HUDEP-2 (cell line): Measurements from ENCODE around the gene TBC1D16.
"Not testable (repeated sequence)": the region's sequence is repeated elsewhere in the genome, so short reads cannot be mapped to it uniquely, and the experiment has no call there.

Source experiments
- DNase-seq, 76 experiments: peaks; one replicate each; lab custom pipeline; 2025; ENCODE audit not compliant: unreplicated experiment in 76 of 76; lab: John Stamatoyannopoulos, UW

The TBC1D16 gene

DNA sequence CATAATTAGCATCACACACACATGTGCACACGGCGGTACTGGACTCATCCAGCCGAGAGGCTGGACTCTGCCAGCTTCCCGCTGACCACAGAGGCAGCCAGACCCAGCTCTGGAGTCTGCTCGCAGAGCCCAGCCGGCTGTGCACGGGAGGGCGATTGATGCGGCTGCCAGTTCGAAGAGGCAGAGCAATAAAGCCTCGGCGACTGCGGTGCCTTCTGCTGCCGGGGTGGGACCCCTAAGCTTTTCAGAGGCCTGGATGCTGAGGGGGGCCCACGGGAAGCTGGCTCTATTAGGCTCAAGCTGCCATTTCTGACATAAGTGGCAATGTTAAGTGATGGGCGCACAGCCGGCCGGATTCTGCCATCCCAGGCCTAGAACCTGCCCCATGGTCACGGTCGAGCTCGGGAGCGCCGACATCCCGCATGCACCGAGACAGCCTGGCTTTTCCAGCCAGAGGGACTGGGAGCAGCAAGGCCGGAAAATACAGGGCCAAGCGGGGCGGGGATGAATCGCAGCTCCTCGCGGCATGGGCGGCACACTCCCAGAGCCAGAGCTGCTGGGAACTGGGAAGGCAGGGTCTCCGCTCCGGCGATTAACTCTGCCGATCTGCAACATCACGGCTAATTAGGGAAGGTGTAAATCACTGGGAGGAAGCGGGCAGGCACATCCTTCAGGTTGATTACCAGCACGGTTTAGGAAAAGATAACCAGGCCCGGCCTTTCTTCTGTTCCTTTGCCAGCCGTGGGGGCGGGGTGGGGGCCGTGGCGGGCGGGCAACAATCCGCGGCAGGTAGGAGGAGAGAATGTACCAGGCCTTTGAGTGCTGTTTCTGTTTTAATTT, 57.7 kb downstream of the TBC1D16 start:
- no peak for DNase-seq

DNA sequence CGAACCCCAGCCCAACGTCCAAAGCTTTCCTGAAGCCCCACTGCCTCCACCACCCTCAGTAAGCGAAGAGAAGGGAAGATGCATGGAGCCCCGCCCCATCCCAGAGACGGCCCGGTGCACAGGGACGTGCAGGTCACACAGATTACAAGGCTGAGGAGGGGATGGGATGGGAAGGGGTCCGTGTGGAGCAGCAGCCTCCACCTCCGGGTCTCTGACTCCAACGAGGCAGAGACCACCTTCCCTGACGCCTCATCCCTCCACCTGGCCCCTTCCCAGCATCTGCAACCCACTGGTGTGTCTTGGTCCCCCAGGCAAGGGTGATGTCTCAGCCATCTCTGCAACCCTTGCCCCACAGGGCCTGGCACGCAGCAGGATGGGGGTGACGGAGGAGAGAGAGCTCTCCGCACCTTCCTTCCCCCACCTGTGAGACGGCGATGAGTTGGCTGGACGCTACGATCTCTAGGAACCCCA, 58.5 kb downstream of the TBC1D16 start:
- no peak for DNase-seq

DNA sequence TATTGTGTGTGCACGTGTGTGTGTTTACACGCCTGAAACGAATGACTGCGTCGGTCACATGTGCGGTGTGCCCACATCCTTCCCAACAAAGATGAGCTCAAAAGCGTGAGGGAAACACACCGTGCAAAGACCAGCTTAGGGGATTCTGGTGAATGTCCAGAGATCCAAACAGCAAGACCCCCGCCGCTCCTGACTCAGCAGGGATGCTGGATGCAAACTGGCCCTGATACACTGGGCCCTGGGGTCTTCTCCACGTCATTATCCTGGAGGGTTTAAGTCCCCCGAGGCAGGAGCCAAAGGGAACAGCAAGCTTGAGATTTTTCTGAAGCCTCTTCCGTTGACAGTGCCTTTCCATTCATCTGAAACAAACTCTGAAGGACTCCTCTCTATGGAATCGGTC, 59.2 kb downstream of the TBC1D16 start:
- DNase-seq = no peak

GRCh38 chr17:79975498-79976134, 60.1 kb downstream of the TBC1D16 start:
- DNase-seq = no peak

- DNase-seq = peak in 24 of 76 experiments; percentile 6 to 53 (median 20)
These were observed 60.8 kb downstream of the TBC1D16 start for GRCh38 chr17:79974566-79975497.

GRCh38 chr17:79971651-79972050, 64.0 kb downstream of the TBC1D16 start:
- DNase-seq = no peak

GRCh38 chr17:79970576-79971068, 65.0 kb downstream of the TBC1D16 start:
- peak in 70 of 76 experiments; percentile 14 to 86 (median 60) for DNase-seq

DNA sequence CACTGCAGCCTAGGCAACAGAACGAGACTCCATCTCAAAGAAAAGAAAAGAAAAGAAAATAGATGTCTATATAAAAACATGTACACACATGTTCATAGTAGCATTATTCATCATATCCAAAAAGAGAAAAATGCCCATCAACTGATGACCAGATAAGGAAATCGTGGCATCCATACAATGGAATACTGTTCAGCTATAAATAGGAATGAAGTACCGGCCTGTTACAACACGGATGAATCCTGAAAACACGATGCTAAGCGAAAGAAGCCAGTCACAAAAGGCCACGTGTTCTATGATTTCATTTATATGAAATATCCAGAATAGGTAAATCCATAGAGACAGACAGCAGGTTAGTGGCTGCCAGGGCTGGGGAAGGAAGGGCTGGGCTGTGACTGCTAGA, 65.8 kb downstream of the TBC1D16 start:
- DNase-seq = no peak

GRCh38 chr17:79968116-79968515, 67.6 kb downstream of the TBC1D16 start:
- DNase-seq = no peak

- DNase-seq = no peak
These were observed 69.0 kb downstream of the TBC1D16 start for GRCh38 chr17:79966681-79967080.

- DNase-seq = no peak
These were observed 69.9 kb downstream of the TBC1D16 start for GRCh38 chr17:79965806-79966205.

DNA sequence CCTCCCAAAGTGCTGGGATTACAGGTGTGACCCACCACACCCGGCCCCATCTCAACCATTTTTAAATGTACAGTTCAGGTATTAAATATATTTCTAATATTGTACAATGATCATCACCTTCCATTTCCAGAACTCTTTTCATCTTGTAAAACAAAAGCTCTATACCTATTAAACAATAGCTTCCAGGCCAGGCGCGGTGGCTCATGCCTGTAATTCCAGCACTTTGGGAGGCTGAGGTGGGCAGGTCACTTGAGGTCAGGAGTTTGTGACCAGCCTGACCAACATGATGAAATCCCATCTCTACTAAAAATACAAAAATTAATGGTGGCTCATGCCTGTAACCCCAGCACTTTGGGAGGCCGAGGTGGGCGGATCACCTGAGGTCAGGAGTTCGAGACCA, 73.2 kb downstream of the TBC1D16 start:
- not testable (repeated sequence) for DNase-seq

DNA sequence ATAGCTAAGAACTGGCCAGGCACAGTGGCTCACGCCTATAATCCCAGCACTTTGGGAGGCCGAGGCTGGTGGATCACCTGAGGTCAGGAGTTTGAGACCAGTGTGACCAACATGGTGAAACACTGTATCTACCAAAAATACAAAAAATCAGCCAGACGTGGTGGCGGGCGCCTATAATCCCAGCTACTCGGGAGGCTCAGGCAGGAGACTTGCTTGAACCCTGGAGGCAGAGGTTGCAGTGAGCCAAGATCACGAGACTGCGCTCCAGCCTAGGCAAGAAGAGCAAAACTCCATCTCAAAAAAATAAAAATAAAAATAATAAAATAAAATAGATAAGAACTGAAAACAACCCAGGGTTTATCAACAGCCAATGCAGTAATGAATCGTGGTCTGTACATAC, 74.1 kb downstream of the TBC1D16 start:
- DNase-seq = not testable (repeated sequence)

DNA sequence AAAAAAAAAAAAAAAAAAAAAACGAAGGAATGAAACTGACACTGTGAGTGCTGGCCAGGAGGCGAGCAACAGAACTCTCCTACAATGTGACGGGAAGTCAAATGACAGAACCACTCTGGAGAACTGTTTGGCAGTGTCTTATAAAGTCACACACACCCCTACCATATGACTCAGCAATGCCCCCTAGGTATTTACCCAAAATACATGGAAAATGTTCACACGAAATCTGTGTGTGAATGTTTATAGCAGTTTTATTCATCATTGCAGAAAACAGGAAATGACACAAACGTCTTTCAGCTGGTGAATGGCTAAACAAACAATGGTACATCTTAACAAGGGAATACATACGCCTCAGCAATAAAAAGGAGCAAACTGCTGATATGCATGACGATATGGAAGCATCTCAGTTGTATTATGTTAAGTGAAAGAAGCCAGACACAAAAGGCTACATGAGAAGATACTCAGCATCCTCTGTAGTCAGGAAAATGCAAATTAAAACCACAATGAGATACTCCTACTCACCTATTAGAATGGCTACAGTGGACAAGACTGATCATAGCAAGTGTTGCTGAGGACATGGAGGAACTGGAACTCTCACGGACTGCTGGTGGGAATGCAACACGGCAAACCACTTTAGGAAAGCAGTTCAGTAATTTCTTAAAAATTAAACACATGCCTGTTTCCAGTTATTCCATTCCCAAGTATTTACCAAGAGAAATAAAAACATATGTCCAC, 74.7 kb downstream of the TBC1D16 start:
- no peak for DNase-seq

GRCh38 chr17:79959042-79959441, 76.6 kb downstream of the TBC1D16 start:
- DNase-seq = no peak

DNA sequence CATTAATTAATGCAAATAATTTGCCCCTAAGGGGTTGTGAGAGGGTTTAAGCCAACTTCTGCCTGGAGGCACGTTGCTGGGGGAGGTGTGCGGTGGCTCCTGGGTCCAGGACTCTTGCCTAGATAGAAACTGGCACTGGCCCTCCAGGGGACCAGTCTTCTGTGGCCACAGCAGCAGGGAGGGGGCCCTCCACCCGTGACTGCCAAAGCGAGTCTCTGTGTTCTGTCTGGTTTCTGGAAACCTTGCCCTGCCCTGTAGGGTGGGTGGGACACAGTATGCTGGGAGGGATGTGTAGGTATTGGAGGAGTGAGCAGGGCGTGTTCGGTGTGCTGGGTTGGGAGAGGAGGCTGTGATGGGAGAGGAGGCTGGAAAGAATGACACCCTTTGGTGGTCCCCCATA, 78.8 kb downstream of the TBC1D16 start:
- DNase-seq = peak in 6 of 76 experiments; percentile 5 to 28 (median 14)

DNA sequence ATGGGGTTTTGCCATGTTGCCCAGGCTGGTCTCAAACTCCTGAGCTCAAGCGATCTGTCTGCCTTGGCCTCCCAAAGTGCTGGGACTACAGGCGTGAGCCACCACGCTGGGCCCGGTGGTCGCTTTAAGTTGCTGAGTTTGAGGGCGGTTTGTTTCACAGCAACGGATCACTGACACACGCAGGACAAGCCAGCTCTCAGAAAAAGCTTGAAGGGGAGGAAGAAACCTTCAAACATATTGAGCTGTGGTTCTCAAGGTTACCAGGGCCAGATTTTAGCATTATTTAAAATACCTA, 79.3 kb downstream of the TBC1D16 start:
- not testable (repeated sequence) for DNase-seq

DNA sequence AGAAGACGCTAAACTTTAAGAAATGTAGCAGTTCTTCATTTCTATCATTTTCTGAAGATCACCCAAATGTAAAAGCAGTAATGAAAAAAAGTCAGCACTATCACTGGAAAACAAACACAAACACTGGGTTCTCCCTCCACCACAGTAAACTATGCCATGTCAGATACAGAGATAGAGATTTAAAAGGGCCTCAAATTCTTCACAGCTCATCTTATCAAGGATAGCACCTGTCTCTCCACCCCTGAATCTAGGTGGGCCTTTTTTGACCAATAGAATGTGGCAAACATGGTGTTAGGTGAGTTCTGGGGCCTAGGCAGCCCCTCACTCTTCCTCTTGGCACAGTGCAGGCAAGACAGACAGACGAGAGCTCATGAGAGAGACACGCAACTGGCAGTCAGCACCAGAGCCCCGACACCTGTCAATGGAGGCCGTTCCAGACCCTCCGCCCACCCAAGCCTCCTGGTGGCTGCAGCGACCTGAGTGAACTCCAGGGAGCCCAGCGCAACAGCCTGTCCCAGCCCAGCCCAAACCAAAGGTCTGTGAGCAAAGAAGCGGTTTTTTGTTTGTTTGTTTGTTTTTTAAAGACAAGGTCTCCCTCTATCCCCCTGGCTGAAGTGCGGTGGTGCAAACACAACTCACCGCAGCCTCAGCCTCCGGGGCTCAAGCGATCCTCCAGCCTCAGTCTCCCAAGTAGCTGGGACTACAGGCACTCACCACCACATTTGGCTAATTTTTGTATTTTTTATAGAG, 79.8 kb downstream of the TBC1D16 start:
- peak in 8 of 76 experiments; percentile 5 to 50 (median 17) for DNase-seq

GRCh38 chr17:79955167-79955549, 80.5 kb downstream of the TBC1D16 start:
- no peak for DNase-seq
